ENCODE results near the gene ERCC5. TPM values are rescaled to one million over a fixed set of nuclear protein-coding genes. Genes with fewer than 3 reads are reported as not detected.

ERCC5 gene
- total and polyA plus RNA-seq, 2 of the 8 experiments (the other 6 are each of a cell fraction or from before 2014, with no cell fraction given), result 3.8 to 24.4 TPM

DNA sequence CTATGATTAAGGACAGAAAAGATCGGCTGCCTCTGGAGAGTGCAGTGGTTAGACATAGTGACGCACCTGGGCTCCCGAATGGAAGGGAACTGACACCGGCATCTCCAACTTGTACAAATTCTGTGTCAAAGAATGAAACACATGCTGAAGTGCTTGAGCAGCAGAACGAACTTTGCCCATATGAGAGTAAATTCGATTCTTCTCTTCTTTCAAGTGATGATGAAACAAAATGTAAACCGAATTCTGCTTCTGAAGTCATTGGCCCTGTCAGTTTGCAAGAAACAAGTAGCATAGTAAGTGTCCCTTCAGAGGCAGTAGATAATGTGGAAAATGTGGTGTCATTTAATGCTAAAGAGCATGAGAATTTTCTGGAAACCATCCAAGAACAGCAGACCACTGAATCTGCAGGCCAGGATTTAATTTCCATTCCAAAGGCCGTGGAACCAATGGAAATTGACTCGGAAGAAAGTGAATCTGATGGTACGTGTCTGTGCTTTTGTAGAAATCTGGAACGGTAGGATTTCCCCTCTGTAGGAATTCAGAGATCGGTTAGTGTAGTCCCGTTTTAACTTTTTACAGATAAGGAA lies 16.9 kb downstream of the ERCC5 start (continued):
- TF ChIP-seq GABPA (IDR thresholded peaks at IDR 0.05; ENCODE audit: borderline replicate concordance, insufficient read depth, low read length), result no peak
